ENCODE results near the gene SLC9C2.
A peak's percentile ranks its signal among the peaks of the same experiment; 100 is the strongest.
"Not testable (repeated sequence)": the region's sequence is repeated elsewhere in the genome, so short reads cannot be mapped to it uniquely, and the experiment has no call there.

SLC9C2 gene

GRCh38 chr1:173532237-173532636 lies 70.6 kb downstream of the SLC9C2 start:
- DNase-seq = no peak
- in situ Hi-C loops (cut with MboI; ENCODE audit: low pct_unique_long_range_greater_than_20kb, low sequenced_read_pairs) = no loop called here

- in situ Hi-C loops (cut with MboI; ENCODE audit: low pct_unique_long_range_greater_than_20kb, low sequenced_read_pairs) = no loop called here
- DNase-seq = no peak
Measured at GRCh38 chr1:173530795-173531693, 71.8 kb downstream of the SLC9C2 start.

DNA sequence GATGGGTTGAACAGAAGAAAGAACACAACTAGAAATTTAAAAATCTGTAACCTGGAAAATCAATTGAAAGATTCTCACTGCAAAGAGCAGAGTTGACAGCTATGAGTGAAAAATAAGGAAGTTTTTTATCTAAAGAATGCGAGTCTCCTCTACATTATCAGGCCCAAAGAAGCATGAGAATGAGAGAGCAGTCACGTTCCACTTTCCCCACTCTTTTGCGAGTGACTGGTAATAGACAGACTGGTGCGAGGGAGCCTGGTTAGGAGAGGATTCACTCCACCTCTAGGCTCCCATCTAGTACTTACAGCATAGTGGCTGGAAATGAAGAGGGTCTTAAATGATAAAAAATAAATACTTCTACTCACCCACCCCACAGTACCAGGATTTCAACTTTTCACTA lies 73.8 kb downstream of the SLC9C2 start:
- in situ Hi-C loops (cut with MboI; ENCODE audit: low pct_unique_long_range_greater_than_20kb, low sequenced_read_pairs) = no loop called here
- peak; percentile 26 for DNase-seq

GRCh38 chr1:173527151-173527826 lies 75.6 kb downstream of the SLC9C2 start:
- DNase-seq = no peak
- in situ Hi-C loops (cut with MboI; ENCODE audit: low pct_unique_long_range_greater_than_20kb, low sequenced_read_pairs) = no loop called here

- in situ Hi-C loops (cut with MboI; ENCODE audit: low pct_unique_long_range_greater_than_20kb, low sequenced_read_pairs) = no loop called here
- no peak for DNase-seq
Measured at GRCh38 chr1:173525926-173526325, 76.9 kb downstream of the SLC9C2 start.

DNA sequence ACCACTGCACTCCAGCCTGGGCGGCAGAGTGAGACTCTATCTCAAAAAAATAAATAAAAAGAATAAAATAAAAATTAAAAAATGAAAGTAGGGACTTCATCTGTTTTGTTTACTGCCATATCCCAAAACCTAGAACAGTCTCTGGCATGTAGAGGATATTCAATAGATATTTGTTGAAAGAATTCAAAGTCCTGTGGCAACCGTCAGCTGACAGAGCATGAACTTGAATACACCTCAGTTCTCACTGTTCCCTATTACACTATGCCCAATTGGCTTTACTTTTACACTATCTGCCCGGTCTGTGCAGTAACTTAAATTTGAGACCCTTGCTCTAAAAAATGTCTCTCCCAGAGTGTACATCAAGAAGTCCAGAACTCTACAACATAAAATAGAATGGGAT lies 79.5 kb downstream of the SLC9C2 start:
- no peak for DNase-seq

GRCh38 chr1:173520799-173521198 lies 82.1 kb downstream of the SLC9C2 start:
- in situ Hi-C loops (cut with MboI; ENCODE audit: low pct_unique_long_range_greater_than_20kb, low sequenced_read_pairs) = no loop called here

More for the DNA sequence above, 79.5 kb downstream of the SLC9C2 start:
- in situ Hi-C loops (cut with MboI; ENCODE audit: low pct_unique_long_range_greater_than_20kb, low sequenced_read_pairs) = no loop called here

GRCh38 chr1:173514503-173514902 lies 88.4 kb downstream of the SLC9C2 start:
- DNase-seq; in situ Hi-C loops (cut with MboI; ENCODE audit: low pct_unique_long_range_greater_than_20kb, low sequenced_read_pairs): not testable (repeated sequence)

More at GRCh38 chr1:173520799-173521198, 82.1 kb downstream of the SLC9C2 start:
- no peak for DNase-seq

- no peak for DNase-seq
- in situ Hi-C loops (cut with MboI; ENCODE audit: low pct_unique_long_range_greater_than_20kb, low sequenced_read_pairs) = no loop called here
Measured at GRCh38 chr1:173509797-173510196, 93.1 kb downstream of the SLC9C2 start.

DNA sequence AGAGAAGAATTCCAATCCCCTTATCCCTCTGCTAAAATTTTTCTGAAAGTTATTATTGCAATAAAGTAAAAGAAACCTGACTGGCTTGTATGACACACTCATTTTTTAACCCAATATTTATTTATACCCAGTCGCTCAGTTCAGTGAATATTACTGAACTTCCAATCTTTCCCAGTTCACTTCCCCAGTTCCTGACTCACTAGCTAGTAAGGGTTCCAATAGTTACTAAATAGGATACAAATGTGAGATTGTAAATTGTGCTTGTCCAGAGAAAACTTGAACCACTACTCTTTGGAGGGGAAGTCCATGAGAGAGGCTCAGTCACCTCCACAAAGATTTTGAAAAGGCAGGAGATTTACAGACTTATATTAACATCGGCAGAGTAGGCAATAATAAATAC lies 94.3 kb downstream of the SLC9C2 start:
- in situ Hi-C loops (cut with MboI; ENCODE audit: low pct_unique_long_range_greater_than_20kb, low sequenced_read_pairs) = no loop called here
- no peak for DNase-seq

GRCh38 chr1:173507847-173508209 lies 95.0 kb downstream of the SLC9C2 start:
- DNase-seq = no peak
- in situ Hi-C loops (cut with MboI; ENCODE audit: low pct_unique_long_range_greater_than_20kb, low sequenced_read_pairs) = no loop called here

DNA sequence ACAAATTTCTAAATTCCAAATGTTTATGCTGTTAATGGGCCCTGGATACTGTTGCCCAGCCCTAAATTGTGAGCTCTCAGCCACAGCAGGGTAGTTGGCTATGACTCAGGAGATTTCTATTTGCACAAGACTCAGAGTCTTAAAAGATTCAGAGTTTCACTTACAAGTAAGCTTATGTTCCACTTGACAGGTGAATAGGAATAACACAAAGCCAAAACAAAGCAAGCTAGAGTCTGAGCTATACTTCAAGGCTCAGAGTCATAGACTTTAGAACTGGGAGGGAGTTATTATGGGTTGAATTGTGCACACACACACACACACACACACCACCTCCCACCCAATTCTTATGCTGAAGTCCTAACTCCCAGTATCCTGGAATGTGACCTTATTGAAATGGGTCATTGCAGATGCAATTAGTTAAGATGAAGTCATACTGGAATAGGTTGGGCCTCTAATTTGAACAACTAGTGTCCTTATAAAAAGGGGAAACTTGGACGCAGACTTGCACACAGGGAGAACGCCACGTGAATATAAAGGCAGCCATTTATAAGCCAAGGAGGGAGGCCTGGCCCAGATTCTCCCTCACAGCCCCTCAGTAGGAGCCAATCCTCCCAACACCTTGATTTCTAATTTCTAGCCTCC lies 95.5 kb downstream of the SLC9C2 start:
- no peak for DNase-seq
- in situ Hi-C loops (cut with MboI; ENCODE audit: low pct_unique_long_range_greater_than_20kb, low sequenced_read_pairs) = no loop called here

DNA sequence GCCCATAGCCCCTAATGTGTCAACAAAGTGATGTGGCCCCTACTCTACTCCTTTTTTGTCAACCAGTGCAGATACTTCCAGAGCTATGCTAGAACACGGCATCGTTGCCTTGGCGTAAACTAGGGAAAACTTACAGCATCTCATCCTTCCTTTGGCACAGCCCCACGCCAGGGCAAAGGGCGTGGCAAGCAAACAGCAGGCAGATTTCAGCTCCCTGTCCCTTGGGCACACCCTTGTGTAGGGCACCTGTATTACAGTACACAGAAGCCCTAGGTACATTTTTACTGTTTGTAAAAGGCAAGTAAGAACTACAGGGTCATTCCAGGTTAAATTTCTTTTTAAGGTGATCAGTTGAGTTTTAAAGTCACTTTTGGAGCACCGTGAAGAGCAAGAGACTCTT lies 96.4 kb downstream of the SLC9C2 start:
- DNase-seq = no peak
- in situ Hi-C loops (cut with MboI; ENCODE audit: low pct_unique_long_range_greater_than_20kb, low sequenced_read_pairs) = no loop called here

- DNase-seq = no peak
- in situ Hi-C loops (cut with MboI; ENCODE audit: low pct_unique_long_range_greater_than_20kb, low sequenced_read_pairs) = no loop called here
Measured at GRCh38 chr1:173505391-173505790, 97.5 kb downstream of the SLC9C2 start.

DNA sequence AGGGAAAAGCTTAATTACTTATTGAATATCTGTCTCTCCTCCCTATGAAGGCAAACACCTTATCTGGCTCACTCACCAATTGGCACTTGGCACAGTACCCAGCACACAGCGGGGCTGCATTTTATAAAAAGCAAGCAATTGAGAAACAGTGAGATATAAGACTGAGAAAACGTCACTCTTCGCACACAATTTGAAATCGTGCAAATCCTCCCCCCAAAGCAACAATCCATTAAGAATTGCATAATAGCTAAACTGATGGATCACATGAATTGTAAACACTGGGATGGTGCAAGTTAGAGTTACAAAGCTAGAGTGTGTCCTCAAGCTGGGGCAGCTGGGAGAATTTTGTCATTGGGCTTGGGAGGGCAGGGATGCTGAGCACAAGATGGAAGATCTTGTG lies 98.6 kb downstream of the SLC9C2 start:
- in situ Hi-C loops (cut with MboI; ENCODE audit: low pct_unique_long_range_greater_than_20kb, low sequenced_read_pairs) = no loop called here
- no peak for DNase-seq

- in situ Hi-C loops (cut with MboI; ENCODE audit: low pct_unique_long_range_greater_than_20kb, low sequenced_read_pairs) = no loop called here
- DNase-seq = no peak
Measured at GRCh38 chr1:173503391-173503790, 99.5 kb downstream of the SLC9C2 start.

DNA sequence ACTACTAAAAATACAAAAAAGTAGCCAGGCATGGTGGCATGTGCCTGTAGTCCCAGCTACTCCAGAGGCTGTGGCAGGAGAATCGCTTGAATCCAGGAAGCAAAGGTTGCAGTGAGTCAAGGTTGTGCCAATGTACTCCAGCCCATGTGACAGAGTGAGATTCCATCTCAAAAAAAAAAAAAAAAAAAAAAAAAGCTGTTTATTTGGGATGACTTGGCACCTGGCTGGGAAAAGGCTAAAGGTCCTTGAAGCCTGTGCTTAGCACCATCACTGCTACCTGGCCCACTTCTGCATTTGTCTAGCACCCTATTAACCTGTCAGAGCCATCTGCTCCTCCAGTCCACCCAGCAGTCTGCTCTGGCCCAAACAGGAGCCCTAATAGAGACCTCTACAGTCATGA lies 100.8 kb downstream of the SLC9C2 start:
- in situ Hi-C loops (cut with MboI; ENCODE audit: low pct_unique_long_range_greater_than_20kb, low sequenced_read_pairs) = no loop called here
- DNase-seq = no peak

GRCh38 chr1:173499729-173500128 lies 103.1 kb downstream of the SLC9C2 start:
- in situ Hi-C loops (cut with MboI; ENCODE audit: low pct_unique_long_range_greater_than_20kb, low sequenced_read_pairs) = no loop called here
- no peak for DNase-seq

DNA sequence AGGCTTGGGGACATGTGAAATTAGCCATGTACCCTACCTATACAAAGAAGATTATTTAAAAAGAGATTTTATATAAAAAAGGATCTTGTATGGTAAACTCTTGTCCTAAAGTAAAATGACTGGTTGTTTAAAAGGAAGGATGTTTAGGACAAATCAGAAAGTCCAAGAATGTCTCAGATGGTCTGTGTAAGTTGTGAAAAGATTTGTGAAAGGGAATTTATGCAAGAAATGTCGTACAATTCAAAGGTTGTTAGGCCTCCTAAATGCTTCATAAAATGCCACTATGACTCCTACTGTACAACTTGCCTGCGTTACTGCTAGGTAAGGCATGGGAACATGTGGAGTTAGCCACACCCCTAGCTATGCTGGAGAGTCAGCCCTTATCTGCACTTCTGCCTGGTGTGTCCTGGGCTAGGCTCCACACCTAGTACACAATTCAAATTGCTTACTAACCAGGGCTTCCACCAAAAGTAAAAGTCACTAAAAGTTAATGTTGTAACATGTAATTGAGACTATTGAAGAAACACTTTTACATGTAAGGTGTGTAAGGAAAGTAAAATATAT lies 106.0 kb downstream of the SLC9C2 start:
- in situ Hi-C loops (cut with MboI; ENCODE audit: low pct_unique_long_range_greater_than_20kb, low sequenced_read_pairs) = no loop called here
- DNase-seq = no peak
